Superior temporal gyrus (tissue), 1 donor: Measurements from ENCODE around the gene CMTM8.

Source experiments
- DNase-seq: peaks from one replicate; pipeline ENCODE4 v3.0.0-alpha.2; 2016; ENCODE audit errors: extremely low spot score

Gene CMTM8

DNA sequence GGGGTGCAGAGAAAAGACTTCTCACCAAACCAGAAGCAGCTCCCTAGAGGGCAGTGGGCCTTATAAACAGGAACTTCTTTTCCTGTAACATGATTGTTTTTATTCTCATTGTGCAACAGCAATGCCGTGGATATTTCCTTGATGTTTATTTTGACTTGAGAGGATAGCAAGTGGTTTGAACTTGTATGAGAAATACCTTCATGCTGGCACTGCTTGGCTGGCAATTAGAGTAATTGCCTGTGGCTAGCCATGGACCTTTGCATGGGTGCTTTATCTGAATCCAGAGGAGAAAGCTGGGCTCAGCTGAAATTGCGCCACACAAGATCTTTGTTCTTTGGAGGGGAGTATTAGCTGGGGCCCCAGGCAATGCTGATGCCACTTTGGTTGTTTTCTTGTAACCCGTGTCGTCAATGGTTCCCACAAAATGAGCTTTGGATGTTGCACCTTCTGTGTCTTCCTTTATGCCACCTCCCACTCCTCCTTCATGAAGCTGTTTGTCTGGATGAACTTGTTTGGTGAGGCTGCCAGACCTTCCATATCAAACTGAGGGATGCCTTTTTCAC, 37.9 kb downstream of the CMTM8 start:
- DNase-seq: no peak

DNA sequence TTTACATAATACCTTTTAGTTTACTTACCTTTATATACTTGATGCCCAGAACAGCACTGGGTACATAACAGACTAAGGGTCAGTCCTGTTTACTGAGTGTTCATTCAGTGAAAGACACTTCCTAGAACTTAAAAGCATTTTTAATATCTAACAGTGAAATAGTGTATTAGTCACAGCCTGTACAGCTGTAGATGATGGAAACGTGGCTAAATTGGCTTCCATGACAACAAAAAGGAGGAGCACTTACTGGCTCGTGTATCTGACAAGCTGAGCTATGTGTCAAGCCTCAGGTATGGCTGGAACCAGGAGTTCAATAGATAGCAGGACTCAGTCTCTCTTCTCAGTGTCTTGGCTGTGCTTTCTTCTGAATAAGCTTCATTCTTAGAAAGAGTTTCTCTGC, 40.2 kb downstream of the CMTM8 start:
- no peak for DNase-seq

DNA sequence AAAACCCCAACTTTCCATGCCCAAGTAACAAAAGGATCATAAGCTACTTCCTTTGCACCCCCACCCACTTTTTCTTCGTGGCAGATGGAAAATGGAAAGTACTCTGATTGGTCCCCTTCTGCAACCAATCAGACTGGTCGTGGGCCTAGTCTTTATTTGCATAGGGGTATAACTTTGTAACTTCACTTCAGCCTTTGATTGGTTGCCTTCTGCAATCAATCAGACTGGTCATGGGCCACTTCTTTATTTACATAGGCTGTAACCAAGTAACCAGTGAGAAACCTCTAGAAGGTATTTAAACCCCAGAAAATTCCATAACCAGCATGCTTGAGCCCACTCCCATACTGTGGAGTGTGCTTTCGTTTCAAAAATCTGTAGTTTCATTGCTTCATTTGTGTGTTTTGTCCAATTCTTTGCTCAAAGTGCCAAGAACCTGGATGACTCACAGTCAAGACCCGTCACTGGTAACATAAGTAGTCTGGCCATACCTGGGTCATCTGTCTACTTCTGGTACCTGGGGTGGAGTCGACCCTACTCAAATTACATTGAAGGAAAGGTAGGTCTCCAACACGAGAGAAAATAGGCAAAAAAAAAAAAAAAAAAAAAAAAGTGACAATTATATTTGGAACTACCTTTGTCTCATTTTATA, 41.9 kb downstream of the CMTM8 start:
- no peak for DNase-seq

DNA sequence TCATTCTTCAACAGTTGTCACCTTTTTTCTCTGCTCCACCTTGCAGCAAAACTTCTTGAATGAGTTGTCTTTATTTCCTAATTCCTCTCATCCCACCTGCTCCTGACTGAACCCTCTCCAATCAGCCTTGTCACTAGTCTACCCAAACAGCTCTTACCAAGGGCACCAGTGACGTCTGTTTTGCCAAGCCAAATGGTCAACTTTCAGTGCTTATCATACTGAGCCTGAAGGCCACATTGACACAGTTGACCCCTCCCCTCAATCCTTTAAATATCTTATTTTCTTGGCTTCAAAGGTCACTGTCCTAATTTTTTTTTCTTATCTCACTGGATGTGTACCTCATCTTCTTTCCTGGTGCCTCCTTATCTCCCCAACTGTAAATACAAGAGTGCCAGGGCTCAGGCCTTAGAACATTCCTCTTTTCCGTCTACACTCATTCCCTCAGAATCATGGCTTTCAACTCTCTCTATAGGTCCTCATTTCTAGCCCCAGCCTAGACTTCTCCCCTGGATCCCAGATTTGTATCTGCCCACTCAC, 43.2 kb downstream of the CMTM8 start:
- DNase-seq: no peak

DNA sequence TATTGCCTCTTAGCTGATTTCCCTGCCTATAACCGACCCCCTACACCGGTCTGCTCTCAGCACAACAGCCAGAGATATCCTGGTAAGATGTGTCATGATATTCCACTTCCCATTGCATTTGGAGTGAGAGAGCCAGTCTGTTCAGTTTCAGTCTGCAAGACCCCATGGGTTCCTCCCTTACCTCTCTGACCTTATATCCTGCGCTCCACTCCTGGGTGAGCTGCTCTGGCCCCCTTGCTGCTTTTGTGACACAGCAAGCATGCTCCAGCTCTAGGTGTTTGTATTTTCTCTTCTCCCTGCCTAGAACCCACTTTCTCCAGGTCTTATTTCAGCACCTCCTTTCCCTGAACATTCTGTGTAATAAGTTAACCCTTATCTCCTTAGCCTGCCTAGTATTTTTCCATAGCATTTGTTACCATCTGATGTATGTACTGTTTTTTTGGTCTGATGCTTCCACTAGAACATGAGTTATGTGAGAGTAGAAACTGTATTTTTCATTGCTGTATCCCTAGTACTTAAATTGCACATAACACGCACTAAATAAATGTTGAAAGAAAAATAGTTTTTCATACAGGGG, 44.2 kb downstream of the CMTM8 start:
- no peak for DNase-seq

DNA sequence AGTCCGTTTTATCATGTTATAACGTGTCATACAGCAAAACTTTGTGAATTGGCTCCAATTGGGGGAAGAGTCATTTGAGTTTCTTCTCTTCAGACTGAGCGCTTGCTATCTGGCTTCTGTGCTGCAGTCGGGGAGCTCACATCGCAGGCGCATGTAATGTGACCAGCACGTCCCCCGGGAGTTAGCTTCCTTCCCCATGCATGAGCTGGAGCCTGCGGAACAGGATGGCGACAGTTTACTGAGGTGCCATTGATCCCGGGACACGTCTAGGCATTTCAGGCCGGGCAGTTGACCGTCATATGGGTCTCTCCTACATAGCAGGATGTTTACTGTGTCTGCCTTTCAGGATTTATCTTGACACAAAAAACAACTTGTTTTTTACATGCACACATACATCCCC, 44.8 kb downstream of the CMTM8 start:
- DNase-seq: no peak

DNA sequence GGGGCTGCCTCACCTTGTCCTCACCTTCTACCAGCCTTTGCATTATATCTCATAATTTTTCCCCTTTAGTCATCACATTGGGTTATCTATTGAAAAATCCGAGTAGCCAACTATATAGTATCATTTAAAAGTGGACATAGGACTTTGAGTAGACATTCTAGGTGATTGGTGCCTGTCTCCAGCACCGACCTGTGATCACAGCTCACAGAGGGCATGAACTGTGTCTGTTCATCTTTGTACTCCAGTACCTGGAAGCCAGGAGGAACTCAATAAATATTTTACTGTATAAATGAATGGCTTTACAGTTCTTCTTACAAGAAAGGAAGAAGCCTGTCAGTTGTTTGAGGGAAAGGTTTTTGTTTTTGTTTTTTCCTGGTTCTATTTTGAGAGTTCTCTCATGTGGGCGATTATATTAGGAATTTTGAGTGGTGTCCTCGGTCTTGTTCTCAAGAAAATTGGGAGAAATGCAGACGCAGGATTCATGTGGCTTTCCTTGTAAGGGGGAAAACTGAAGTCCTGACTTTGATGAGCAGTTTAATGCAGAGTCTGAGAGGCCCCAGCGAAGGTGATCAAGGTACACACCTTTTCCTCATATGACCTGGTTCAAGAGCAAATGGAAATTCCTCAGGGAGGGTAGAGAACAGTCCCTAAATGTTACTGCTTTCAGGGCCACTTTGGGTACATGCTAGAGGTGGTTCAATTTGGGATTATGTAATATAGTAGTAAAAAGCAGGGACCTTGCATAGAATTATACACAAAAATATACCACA, 46.1 kb downstream of the CMTM8 start:
- DNase-seq: no peak

DNA sequence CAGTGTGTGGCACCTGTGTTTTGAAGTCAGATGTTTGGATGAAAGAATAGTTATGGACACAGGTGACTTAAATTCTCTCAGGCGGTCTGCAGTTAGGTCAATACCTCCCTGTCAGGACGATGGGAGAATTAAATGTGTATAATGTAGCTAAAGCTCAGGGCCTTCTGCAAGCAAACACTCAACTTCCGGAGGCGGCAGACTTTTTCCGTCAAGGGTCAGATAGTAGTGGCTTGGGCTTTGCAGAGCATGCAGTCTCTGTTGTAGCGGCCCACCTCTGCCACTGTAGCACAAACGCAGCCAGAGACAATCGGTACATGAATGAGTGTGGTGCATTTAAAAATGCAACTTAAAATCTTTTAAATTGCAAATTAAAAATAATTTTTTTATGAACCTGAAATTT, 47.4 kb downstream of the CMTM8 start:
- no peak for DNase-seq

DNA sequence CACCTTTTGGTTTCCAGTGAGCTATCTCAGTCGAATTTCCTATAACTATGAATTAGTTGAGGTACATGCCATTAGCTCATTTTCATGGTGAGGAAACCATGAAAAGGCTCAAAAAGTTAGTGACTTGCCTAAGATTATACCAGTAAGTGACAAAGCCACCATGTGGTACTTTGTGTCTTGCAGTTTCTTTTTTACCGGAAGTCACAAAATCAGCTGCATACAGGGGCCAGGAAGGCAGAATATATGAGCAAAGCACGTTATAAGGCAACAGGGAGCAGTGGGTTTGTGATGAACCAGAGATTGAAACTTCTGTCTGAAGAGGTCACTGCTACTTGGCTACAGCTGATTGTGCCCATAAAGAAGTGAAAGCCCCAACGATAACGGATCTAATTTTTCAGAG, 50.3 kb downstream of the CMTM8 start:
- DNase-seq: no peak

DNA sequence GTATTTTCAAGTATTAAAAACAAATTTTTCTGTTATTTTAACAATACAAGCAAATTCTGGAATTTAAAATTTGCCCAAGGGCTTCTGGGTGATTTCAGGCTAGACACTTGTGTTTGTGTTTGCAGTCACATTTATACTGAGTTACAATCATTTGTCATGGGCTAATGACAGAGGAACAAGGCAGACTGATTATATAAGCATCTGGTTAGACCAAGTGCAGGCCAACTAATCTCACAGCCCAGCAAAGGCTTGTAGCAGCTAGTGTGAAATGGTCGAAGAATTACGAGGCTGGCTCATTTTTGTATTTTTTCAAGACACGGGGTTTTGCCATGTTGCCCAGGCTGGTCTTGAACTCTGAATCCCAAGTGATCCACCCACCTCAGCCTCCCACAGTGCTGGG, 52.1 kb downstream of the CMTM8 start:
- DNase-seq: no peak

DNA sequence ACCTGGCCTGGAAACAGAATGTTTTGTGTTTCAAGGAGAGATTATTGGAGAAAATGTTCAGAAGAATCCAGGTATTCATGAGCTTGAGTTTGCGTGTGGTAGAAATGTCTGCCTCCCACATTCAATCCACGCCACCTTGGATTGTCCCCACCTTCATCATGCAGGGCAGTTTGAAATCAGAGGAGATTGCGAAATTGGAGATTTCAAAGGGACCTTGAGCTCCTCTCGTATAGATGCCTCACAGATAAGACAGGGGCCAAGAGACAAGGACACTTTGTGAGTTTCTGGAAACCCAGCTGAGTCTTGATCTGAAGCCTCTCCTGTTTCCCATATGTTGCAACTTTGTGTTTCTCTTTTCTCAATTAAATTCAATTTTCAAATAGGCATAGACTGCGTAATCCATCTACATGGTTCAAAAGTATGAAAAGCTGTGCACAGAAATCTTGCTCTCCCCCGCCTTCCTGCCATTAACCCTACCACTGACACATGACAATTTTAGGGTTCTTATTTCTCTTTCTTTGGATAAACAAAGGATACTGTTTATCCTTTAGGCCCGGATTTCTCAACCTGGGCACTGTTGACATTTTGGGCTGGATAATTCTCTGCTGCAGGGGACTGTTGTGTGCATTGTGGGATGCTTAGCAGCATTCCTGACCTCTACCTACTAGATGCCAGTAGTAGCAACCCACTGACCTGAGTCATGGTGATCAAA, 53.8 kb downstream of the CMTM8 start:
- DNase-seq: no peak

DNA sequence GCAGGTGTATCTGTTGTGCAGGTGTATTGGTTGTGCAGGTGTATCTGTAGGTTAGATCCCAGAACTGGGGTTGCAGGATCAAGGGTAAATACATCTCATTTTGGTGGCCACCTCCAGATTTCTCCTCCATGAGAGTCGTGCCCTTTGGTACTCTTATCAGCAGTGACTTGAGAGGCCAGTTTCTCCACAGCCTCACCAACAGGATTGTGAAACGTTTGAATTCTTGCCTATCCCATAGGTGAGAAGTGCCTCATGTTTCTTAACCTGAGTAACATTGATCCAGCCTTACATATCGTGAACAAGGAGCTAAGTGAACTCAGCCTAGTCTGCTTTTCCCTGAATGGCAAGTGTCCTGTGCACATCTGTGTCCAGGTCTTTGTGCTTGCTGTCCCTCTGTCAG, 55.4 kb downstream of the CMTM8 start:
- no peak for DNase-seq

DNA sequence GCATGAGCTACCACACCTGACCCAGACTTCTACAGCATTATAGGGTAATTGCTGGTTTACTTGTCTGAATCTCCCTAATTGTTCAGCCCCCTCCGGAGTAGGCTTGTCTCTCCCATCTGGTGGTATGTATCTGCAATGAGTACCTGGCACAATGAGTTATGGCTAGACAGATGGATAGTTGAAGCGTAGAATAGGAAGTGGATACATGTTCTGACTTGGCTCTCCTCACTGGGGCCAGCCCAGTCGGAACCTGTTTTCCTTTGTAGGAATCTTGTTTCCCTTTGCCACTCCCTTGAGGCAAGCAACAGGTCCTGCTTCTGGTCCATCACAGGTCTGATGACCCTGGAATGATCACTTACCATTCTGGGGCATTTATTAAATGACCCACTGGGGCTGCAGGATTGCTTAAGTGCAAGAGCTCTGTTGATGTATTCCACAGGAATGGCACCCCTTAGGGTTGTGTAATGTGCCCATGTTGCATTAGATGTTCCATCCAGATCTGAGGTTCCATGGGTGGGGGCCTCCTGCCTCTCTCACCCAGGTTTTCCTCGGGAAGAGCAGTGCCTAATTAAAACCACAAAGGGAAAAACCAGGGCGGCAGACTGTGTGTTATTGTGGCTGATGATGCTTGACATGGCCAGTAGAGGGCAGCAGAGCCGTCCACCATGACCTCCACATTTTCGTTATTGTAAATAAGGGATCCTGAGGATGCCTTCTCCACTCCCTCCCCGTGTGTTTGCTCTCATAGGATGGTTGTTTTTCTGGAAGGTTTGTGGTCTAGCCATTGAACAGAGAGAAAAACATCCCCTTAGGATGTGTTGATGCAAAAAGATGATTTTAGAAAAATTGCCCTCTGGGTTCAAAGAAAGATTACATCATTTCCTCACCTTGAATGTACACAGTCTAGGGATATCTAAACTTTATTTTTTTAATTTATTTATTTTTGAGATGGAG, 58.0 kb downstream of the CMTM8 start:
- peak; percentile 85 for DNase-seq

DNA sequence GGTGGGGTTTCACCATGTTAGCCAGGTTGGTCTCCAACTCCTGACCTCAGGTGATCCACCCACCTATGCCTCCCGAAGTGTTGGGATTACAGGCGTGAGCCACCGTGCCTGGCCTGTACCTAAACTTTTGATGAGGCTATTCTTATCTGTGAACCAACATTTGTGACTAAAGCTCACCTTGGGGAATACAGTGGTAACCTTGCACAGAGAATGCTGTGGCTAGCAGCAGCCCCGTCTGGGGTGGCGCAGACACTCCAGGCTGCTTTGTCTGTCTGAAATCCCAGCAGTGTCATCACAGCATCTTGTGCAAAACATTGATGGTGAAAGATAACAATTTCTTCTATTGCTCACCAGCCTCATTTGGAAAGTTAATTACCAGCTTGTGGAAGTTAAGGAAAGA, 58.9 kb downstream of the CMTM8 start:
- no peak for DNase-seq

DNA sequence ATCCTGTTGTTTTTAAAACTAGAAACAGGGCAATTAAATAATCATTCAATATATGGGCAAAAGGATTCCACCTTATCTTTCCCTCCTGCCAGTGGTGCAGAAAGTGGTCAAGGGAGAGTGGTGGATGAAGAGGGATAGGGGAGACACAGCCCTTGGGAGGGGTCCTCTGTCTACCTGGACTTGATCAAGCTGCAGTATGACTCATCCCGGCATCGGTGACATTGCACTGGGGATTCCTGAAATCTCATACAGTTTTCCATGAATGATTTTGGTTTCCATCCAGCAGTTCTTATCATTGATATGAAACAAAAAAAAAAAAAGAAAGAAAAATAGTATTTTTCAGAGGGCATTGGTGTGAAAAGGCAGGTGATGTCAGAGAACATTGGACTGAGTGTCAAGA, 62.9 kb downstream of the CMTM8 start:
- no peak for DNase-seq

DNA sequence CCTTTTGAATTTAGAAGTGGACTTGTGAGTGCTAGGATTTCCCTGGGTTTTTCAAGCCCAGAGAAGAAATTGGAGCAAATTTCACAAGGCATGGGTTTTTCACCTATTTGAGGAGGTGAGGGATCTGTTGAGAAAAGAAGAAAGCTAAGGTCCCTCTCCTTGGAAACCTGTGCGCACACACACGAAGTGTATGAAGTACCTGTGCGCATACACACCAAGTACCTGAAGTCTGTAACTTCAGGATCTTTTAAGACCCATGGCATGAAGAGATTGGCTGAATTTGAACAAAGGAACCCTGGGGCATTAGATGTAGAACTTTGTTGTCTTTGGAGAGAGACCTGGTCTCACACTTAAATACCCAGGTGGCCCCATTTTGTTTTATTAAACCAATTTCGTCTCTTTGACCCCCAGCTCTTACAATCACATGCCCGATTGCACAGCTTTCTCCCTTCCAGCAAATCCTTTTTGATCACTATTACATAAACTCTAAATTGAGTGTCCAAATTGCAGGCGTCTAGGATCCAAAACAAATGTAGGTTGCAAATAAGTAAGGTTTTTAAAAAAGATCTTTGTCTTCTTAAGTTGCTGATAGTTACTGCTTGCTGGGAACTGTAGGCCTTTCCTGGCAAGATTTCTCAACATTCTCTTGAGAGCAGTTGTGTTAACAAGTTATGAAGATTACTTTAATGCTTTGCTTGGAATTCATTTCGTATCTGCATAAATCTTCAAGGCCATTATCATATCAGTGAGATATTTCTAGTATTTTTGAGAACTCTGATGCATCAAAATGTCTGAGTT, 64.3 kb downstream of the CMTM8 start:
- DNase-seq: no peak

DNA sequence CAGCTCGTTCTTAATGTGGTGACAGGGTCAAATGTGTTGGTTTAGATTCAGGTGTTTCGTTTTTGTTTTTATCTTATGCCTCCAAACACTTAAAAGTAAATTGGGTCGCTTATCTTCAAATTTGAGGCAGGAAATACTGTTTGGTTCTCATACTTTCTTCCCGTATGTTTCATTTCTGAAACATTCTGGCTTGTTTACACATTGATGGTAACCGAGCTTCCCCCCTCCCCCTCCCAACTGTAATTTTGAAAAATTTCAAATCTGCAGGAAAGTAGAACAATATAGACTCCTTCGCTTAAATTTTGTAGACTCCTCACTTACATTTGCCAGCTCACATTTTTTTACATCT, 64.9 kb downstream of the CMTM8 start:
- DNase-seq: no peak

DNA sequence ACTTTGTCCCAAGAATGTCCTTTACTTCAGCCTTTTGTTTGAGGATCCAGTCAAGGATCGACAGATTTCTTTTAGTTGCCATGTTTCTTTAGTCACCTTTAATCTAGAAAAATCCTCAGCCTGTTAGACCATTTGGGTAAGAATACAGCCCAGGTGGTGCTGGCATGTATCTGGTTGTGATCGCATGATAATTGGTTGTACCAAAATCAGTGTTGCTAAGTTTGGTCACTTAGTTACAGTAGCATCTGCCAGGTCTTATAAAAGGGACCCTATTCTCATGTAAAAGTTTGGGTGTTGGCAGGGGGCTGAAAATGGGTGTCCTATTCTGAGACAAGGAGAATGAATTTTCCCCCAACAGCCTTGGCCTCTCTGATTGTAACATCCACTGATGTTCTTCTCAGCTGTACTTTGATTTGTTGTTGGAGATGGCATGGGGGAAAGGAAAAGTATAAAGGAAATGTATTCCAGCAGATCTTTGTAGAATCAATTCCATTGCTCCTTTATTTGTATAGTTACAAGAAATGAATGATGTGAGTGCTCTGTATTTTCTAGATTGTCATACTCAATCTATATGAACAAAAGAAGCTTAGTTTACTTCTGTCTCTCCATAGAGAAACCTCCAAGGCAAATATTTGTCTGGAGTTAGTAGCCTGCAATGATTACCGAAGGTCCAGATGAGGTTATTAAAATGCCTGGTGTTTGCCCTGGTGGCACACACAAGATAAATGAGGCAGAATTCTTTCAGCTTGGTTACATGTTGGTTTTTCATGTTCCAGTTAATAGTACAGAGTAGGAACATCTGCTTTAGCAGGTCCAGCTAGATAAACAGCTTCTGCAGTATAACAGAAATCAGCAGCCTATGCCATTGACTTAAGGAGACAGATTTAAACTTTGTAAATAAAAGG, 65.7 kb downstream of the CMTM8 start:
- no peak for DNase-seq

DNA sequence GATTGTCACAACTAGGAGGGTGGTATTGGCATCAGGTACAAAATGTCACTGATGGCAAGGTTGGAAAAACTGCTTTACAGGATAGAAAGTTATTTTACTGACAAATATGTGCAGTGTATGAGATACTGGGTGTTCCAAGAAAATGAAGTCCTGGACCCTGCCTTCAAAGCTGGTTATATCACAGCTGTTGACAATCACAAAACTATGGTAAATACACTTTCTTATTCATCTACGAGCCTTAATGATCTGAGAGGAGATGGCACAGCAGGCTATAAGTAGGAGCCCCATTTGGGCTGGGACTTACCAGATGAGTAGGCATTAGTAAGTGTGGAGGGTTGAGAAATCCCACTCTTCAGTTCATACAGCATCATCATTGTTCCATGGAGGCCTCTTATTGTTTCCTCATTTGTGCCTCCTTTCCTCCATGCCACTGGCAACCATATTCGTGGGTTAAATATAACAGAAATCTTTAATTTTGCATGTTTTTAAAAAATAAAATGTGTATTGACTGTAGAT, 66.9 kb downstream of the CMTM8 start:
- no peak for DNase-seq
